ENCODE measurements around the gene PPP1R26.
"Not testable (repeated sequence)": the region's sequence is repeated elsewhere in the genome, so short reads cannot be mapped to it uniquely, and the experiment has no call there.

Gene PPP1R26

GRCh38 chr9:135524130-135524861 lies 44.7 kb downstream of the PPP1R26 start:
- no peak for DNase-seq

- no peak for DNase-seq
These were observed 45.9 kb downstream of the PPP1R26 start for GRCh38 chr9:135525241-135526088.

GRCh38 chr9:135526089-135526729 lies 46.6 kb downstream of the PPP1R26 start:
- no peak for DNase-seq

GRCh38 chr9:135526730-135527571 lies 47.4 kb downstream of the PPP1R26 start:
- no peak for DNase-seq

- DNase-seq, result not testable (repeated sequence)
These were observed 49.4 kb downstream of the PPP1R26 start for GRCh38 chr9:135528842-135529435.

- DNase-seq, result no peak
These were observed 50.6 kb downstream of the PPP1R26 start for GRCh38 chr9:135530146-135530545.

GRCh38 chr9:135531096-135531495 lies 51.5 kb downstream of the PPP1R26 start:
- DNase-seq, result no peak

GRCh38 chr9:135533113-135533512 lies 53.5 kb downstream of the PPP1R26 start:
- DNase-seq, result no peak

- no peak for DNase-seq
These were observed 54.1 kb downstream of the PPP1R26 start for GRCh38 chr9:135533674-135534073.

GRCh38 chr9:135534192-135534711 lies 54.7 kb downstream of the PPP1R26 start:
- DNase-seq, result peak; percentile 56

GRCh38 chr9:135534826-135535225 lies 55.2 kb downstream of the PPP1R26 start:
- not testable (repeated sequence) for DNase-seq

GRCh38 chr9:135535631-135536030 lies 56.0 kb downstream of the PPP1R26 start:
- DNase-seq, result not testable (repeated sequence)

- peak; percentile 22 for DNase-seq
These were observed 56.6 kb downstream of the PPP1R26 start for GRCh38 chr9:135536216-135536615.

Data from MV-4-11 (cell line).